ENCODE data around the gene TM7SF2. TPM values are rescaled to one million over a fixed set of nuclear protein-coding genes. Genes with fewer than 3 reads are reported as not detected.

The TM7SF2 gene
- total and polyA plus RNA-seq, 5 donors from 2014 or later: 8.0 to 20.2 (median 10.4) TPM

- Mint-ChIP-seq H3K4me3 (peak overlapping the region; percentile 88 to 96 (median 92)), H3K36me3 (peaks cover 11% of the 10 kb centered on the region), H3K27ac (peak overlapping the region; percentile 93 to 96 (median 94)), H3K27me3 (no peaks in the 10 kb centered on the region), H3K9me3 (peaks cover 0 to 2% (median 0%) of the 10 kb centered on the region in 7 donors), H3K4me1 (peaks cover 4 to 25% (median 9%) of the 10 kb centered on the region in 4 donors)
- Histone ChIP-seq H3K4me1 (ENCODE audit: control insufficient read depth, insufficient read depth, low read length, poor library complexity, severe bottlenecking) (peaks cover 24% of the 10 kb centered on the region), H3K9me3 (ENCODE audit: control insufficient read depth in 2 of 2, low read length in 2 of 2) (no peaks in the 10 kb centered on the region), H3K27ac (ENCODE audit: insufficient read depth, low read length, poor library complexity, severe bottlenecking) (peak overlapping the region; percentile 88), H3K36me3 (ENCODE audit: control insufficient read depth, insufficient read depth, low read length) (peaks cover 8% of the 10 kb centered on the region), H3K4me3 (ENCODE audit: low read depth, low read length) (peak overlapping the region; percentile 56), H3K27me3 (ENCODE audit: control insufficient read depth, insufficient read depth, low read length) (no peaks in the 10 kb centered on the region)
- ATAC-seq (ENCODE audit: low read depth in 2 of 2): no peak
- DNase-seq: no peak
Observed at GRCh38 chr11:65095427-65095826, 16.2 kb upstream of the TM7SF2 start.

GRCh38 chr11:65095974-65096806 lies 15.5 kb upstream of the TM7SF2 start, which contains the start of gene VPS51:
Gene VPS51, plus strand, starts transcription at chr11:65096214. Its CDS starts 37 bp downstream, at chr11:65096251.
- peaks cover 14% of the 10 kb centered on the region for H3K36me3 ChIP-seq (ENCODE audit: control insufficient read depth, insufficient read depth, low read length)
- Mint-ChIP-seq H3K36me3 (peaks cover 11% of the 10 kb centered on the region), H3K27me3 (no peaks in the 10 kb centered on the region), H3K9me3 (peaks cover 0 to 2% (median 0%) of the 10 kb centered on the region in 7 donors), H3K4me3 (peak within 1 kb of the TSS; percentile 88 to 96 (median 92)), H3K4me1 (peaks cover 8 to 29% (median 11%) of the 10 kb centered on the region in 4 donors), H3K27ac (peak within 1 kb of the TSS; percentile 93 to 96 (median 94))
- peak within 1 kb of the TSS; percentile 88 for H3K27ac ChIP-seq (ENCODE audit: insufficient read depth, low read length, poor library complexity, severe bottlenecking)
- DNase-seq (peak; percentile 74 to 94 (median 89)), ATAC-seq (ENCODE audit: low read depth in 2 of 2) (peak; percentile 85 to 89)
- peaks cover 24% of the 10 kb centered on the region for H3K4me1 ChIP-seq (ENCODE audit: control insufficient read depth, insufficient read depth, low read length, poor library complexity, severe bottlenecking)
- no peaks in the 10 kb centered on the region for H3K27me3 ChIP-seq (ENCODE audit: control insufficient read depth, insufficient read depth, low read length)
- H3K4me3 ChIP-seq (ENCODE audit: low read depth, low read length): peak within 1 kb of the TSS; percentile 82
- H3K9me3 ChIP-seq (ENCODE audit: control insufficient read depth in 2 of 2, low read length in 2 of 2): no peaks in the 10 kb centered on the region

GRCh38 chr11:65096926-65097325 lies 14.7 kb upstream of the TM7SF2 start:
- H3K4me1 Mint-ChIP-seq: peaks cover 8 to 30% (median 12%) of the 10 kb centered on the region in 4 donors
- Histone ChIP-seq H3K4me3 (ENCODE audit: low read depth, low read length) (peak overlapping the region; percentile 82), H3K36me3 (ENCODE audit: control insufficient read depth, insufficient read depth, low read length) (peaks cover 16% of the 10 kb centered on the region), H3K9me3 (ENCODE audit: control insufficient read depth in 2 of 2, low read length in 2 of 2) (no peaks in the 10 kb centered on the region), H3K27me3 (ENCODE audit: control insufficient read depth, insufficient read depth, low read length) (no peaks in the 10 kb centered on the region), H3K4me1 (ENCODE audit: control insufficient read depth, insufficient read depth, low read length, poor library complexity, severe bottlenecking) (peaks cover 24% of the 10 kb centered on the region), H3K27ac (ENCODE audit: insufficient read depth, low read length, poor library complexity, severe bottlenecking) (peak overlapping the region; percentile 88)
- DNase-seq (no peak), ATAC-seq (ENCODE audit: low read depth in 2 of 2) (no peak)
- peak overlapping the region; percentile 88 to 96 (median 92) for H3K4me3 Mint-ChIP-seq
- peaks cover 0 to 2% (median 0%) of the 10 kb centered on the region in 7 donors for H3K9me3 Mint-ChIP-seq
- H3K27me3 Mint-ChIP-seq: no peaks in the 10 kb centered on the region
- peak overlapping the region in 2 of 3 donors; percentile 93 to 96 for H3K27ac Mint-ChIP-seq
- peaks cover 11% of the 10 kb centered on the region for H3K36me3 Mint-ChIP-seq

GRCh38 chr11:65100674-65101350 lies 10.9 kb upstream of the TM7SF2 start:
- no peaks in the 10 kb centered on the region for H3K27me3 Mint-ChIP-seq
- H3K9me3 Mint-ChIP-seq: peaks cover 0 to under 1% (median 0%) of the 10 kb centered on the region in 7 donors
- peaks cover 11 to 39% (median 22%) of the 10 kb centered on the region in 4 donors for H3K4me1 Mint-ChIP-seq
- H3K4me3 ChIP-seq (ENCODE audit: low read depth, low read length): no peak overlapping the region
- H3K4me1 ChIP-seq (ENCODE audit: control insufficient read depth, insufficient read depth, low read length, poor library complexity, severe bottlenecking): peaks cover 20% of the 10 kb centered on the region
- H3K27ac Mint-ChIP-seq: no peak overlapping the region
- peak overlapping the region in 1 of 4 donors; percentile 15 for H3K4me3 Mint-ChIP-seq
- H3K27ac ChIP-seq (ENCODE audit: insufficient read depth, low read length, poor library complexity, severe bottlenecking): no peak overlapping the region
- DNase-seq (no peak), ATAC-seq (ENCODE audit: low read depth in 2 of 2) (no peak)
- peaks cover 40% of the 10 kb centered on the region for H3K36me3 ChIP-seq (ENCODE audit: control insufficient read depth, insufficient read depth, low read length)
- H3K36me3 Mint-ChIP-seq: peaks cover 21% of the 10 kb centered on the region
- H3K27me3 ChIP-seq (ENCODE audit: control insufficient read depth, insufficient read depth, low read length): no peaks in the 10 kb centered on the region
- H3K9me3 ChIP-seq (ENCODE audit: control insufficient read depth in 2 of 2, low read length in 2 of 2): no peaks in the 10 kb centered on the region

- H3K36me3 Mint-ChIP-seq: peaks cover 29% of the 10 kb centered on the region
Observed at GRCh38 chr11:65102142-65103095, 9.3 kb upstream of the TM7SF2 start.

GRCh38 chr11:65103476-65103875 lies 8.2 kb upstream of the TM7SF2 start:
- Histone ChIP-seq H3K27ac (ENCODE audit: insufficient read depth, low read length, poor library complexity, severe bottlenecking) (no peak overlapping the region), H3K4me1 (ENCODE audit: control insufficient read depth, insufficient read depth, low read length, poor library complexity, severe bottlenecking) (peaks cover under 1% of the 10 kb centered on the region), H3K36me3 (ENCODE audit: control insufficient read depth, insufficient read depth, low read length) (peaks cover 37% of the 10 kb centered on the region), H3K4me3 (ENCODE audit: low read depth, low read length) (no peak overlapping the region), H3K27me3 (ENCODE audit: control insufficient read depth, insufficient read depth, low read length) (no peaks in the 10 kb centered on the region), H3K9me3 (ENCODE audit: control insufficient read depth in 2 of 2, low read length in 2 of 2) (no peaks in the 10 kb centered on the region)
- H3K4me1 Mint-ChIP-seq: peaks cover 9 to 27% (median 24%) of the 10 kb centered on the region in 4 donors
- DNase-seq (no peak), ATAC-seq (ENCODE audit: low read depth in 2 of 2) (no peak)
- peak overlapping the region in 2 of 3 donors; percentile 65 to 68 for H3K27ac Mint-ChIP-seq
- peaks cover 25% of the 10 kb centered on the region for H3K36me3 Mint-ChIP-seq
- H3K27me3 Mint-ChIP-seq: no peaks in the 10 kb centered on the region
- H3K4me3 Mint-ChIP-seq: no peak overlapping the region
- no peaks in the 10 kb centered on the region for H3K9me3 Mint-ChIP-seq

More at GRCh38 chr11:65102142-65103095, 9.3 kb upstream of the TM7SF2 start:
- H3K27ac ChIP-seq (ENCODE audit: insufficient read depth, low read length, poor library complexity, severe bottlenecking): no peak overlapping the region
- H3K27me3 Mint-ChIP-seq: no peaks in the 10 kb centered on the region
- ATAC-seq (ENCODE audit: low read depth in 2 of 2): no peak
- no peaks in the 10 kb centered on the region for H3K27me3 ChIP-seq (ENCODE audit: control insufficient read depth, insufficient read depth, low read length)
- peaks cover 9 to 31% (median 26%) of the 10 kb centered on the region in 4 donors for H3K4me1 Mint-ChIP-seq
- H3K4me1 ChIP-seq (ENCODE audit: control insufficient read depth, insufficient read depth, low read length, poor library complexity, severe bottlenecking): peaks cover 7% of the 10 kb centered on the region
- no peak for DNase-seq
- peaks cover 41% of the 10 kb centered on the region for H3K36me3 ChIP-seq (ENCODE audit: control insufficient read depth, insufficient read depth, low read length)
- peak overlapping the region in 1 of 3 donors; percentile 14 for H3K27ac Mint-ChIP-seq
- no peaks in the 10 kb centered on the region for H3K9me3 Mint-ChIP-seq
- no peak overlapping the region for H3K4me3 ChIP-seq (ENCODE audit: low read depth, low read length)
- H3K4me3 Mint-ChIP-seq: no peak overlapping the region
- no peaks in the 10 kb centered on the region for H3K9me3 ChIP-seq (ENCODE audit: control insufficient read depth in 2 of 2, low read length in 2 of 2)

- H3K9me3 ChIP-seq (ENCODE audit: control insufficient read depth in 2 of 2, low read length in 2 of 2): no peaks in the 10 kb centered on the region
- DNase-seq (no peak), ATAC-seq (ENCODE audit: low read depth in 2 of 2) (no peak)
- no peaks in the 10 kb centered on the region for H3K4me1 ChIP-seq (ENCODE audit: control insufficient read depth, insufficient read depth, low read length, poor library complexity, severe bottlenecking)
- H3K4me3 ChIP-seq (ENCODE audit: low read depth, low read length): no peak overlapping the region
- H3K4me3 Mint-ChIP-seq: no peak overlapping the region
- no peaks in the 10 kb centered on the region for H3K27me3 ChIP-seq (ENCODE audit: control insufficient read depth, insufficient read depth, low read length)
- peak overlapping the region; percentile 63 to 79 (median 76) for H3K27ac Mint-ChIP-seq
- H3K36me3 Mint-ChIP-seq: peaks cover 21% of the 10 kb centered on the region
- no peaks in the 10 kb centered on the region for H3K9me3 Mint-ChIP-seq
- no peaks in the 10 kb centered on the region for H3K27me3 Mint-ChIP-seq
- no peak overlapping the region for H3K27ac ChIP-seq (ENCODE audit: insufficient read depth, low read length, poor library complexity, severe bottlenecking)
- peaks cover 45% of the 10 kb centered on the region for H3K36me3 ChIP-seq (ENCODE audit: control insufficient read depth, insufficient read depth, low read length)
- peaks cover 9 to 27% (median 20%) of the 10 kb centered on the region in 4 donors for H3K4me1 Mint-ChIP-seq
Observed at GRCh38 chr11:65104628-65105027, 7.0 kb upstream of the TM7SF2 start.
